A673 (cell line): Measurements from ENCODE around the gene DAPK1.

ENCODE experiments used
- CTCF ChIP-seq: fragments of 300-800, 200-600 bp; sonication (generic); conservative IDR thresholded peaks from 2 replicates; pipeline ENCODE4 v1.5.1; 2017; ENCODE audit warnings: low read depth, mild to moderate bottlenecking, antibody characterized with exemption, low read length, moderate library complexity, mixed read lengths
- EZH2 ChIP-seq: fragments of 200-600 bp; sonication (generic); IDR thresholded peaks from 2 replicates; pipeline ENCODE4 v1.6.1; 2017; ENCODE audit warnings: borderline replicate concordance, low read depth, mild to moderate bottlenecking, mixed read lengths, antibody characterized with exemption, low read length; ENCODE audit not compliant: poor library complexity, severe bottlenecking

- no peak for TF ChIP-seq CTCF
- TF ChIP-seq EZH2, result no peak
Observed at GRCh38 chr9:87578625-87579024, 81.0 kb downstream of the DAPK1 start.
